Astrocyte (in vitro differentiated cells and primary cell): ENCODE data around the gene GPR173. TPM values are rescaled to one million over a fixed set of nuclear protein-coding genes. Genes with fewer than 3 reads are reported as not detected.

Experiments used
- DNase-seq: peaks from one replicate; pipeline ENCODE4 v3.0.0-alpha.2; 2010; ENCODE audit warnings: low read depth
- FAIRE-seq: peaks from 2 replicates; lab custom pipeline; 2011; peaks lifted over from hg19 to GRCh38; lab: Jason Lieb, UNC
- H2AFZ ChIP-seq: 2 replicates; pipeline ENCODE4 v1.6.0; 2012; ENCODE audit warnings: low read depth, low read length, inconsistent platforms
- H3K27ac ChIP-seq: 2 replicates; pipeline ENCODE4 v1.5.1; 2011; ENCODE audit warnings: low read depth, low read length, inconsistent platforms
- H3K27me3 ChIP-seq: 2 replicates; pipeline ENCODE4 v1.6.0; 2011; ENCODE audit warnings: low read length, inconsistent platforms; ENCODE audit not compliant: insufficient read depth
- H3K36me3 ChIP-seq: 2 replicates; pipeline ENCODE4 v1.5.1; 2011; ENCODE audit warnings: low read length, inconsistent platforms; ENCODE audit not compliant: insufficient read depth
- H3K4me1 ChIP-seq: 2 replicates; pipeline ENCODE4 v1.5.1; 2011; ENCODE audit warnings: low read length, inconsistent platforms; ENCODE audit not compliant: insufficient read depth
- H3K4me2 ChIP-seq: 2 replicates; pipeline ENCODE4 v1.6.0; 2012; ENCODE audit warnings: low read length, inconsistent platforms
- H3K4me3 ChIP-seq: 2 replicates; pipeline ENCODE4 v1.5.1; 2011; ENCODE audit warnings: low read depth, mild to moderate bottlenecking, low read length, inconsistent platforms; ENCODE audit not compliant: insufficient read depth
- H3K79me2 ChIP-seq: 2 replicates; pipeline ENCODE4 v1.6.0; 2012; ENCODE audit warnings: mild to moderate bottlenecking, low read length, inconsistent platforms; ENCODE audit not compliant: insufficient read depth
- H3K9ac ChIP-seq: 2 replicates; pipeline ENCODE4 v1.6.0; 2012; ENCODE audit warnings: mild to moderate bottlenecking, low read length, inconsistent platforms
- H3K9me3 ChIP-seq: 2 replicates; pipeline ENCODE4 v1.5.1; 2012; ENCODE audit warnings: low read depth, mild to moderate bottlenecking, low read length, inconsistent platforms; ENCODE audit not compliant: insufficient read depth
- H4K20me1 ChIP-seq: 2 replicates; pipeline ENCODE4 v1.6.0; 2012; ENCODE audit warnings: low read length, inconsistent platforms; ENCODE audit not compliant: insufficient read depth
- H3K27ac Mint-ChIP-seq: one replicate; pipeline ENCODE4 v1.8.0; 2021; ENCODE audit warnings: mild to moderate bottlenecking, mixed read lengths; ENCODE audit not compliant: unreplicated experiment
- H3K27me3 Mint-ChIP-seq: one replicate; pipeline ENCODE4 v1.8.0; 2021; ENCODE audit warnings: low read depth, mixed read lengths; ENCODE audit not compliant: unreplicated experiment
- H3K36me3 Mint-ChIP-seq: one replicate; pipeline ENCODE4 v1.8.0; 2021; ENCODE audit warnings: low read depth, mixed read lengths; ENCODE audit not compliant: unreplicated experiment
- H3K4me1 Mint-ChIP-seq: one replicate; pipeline ENCODE4 v1.8.0; 2021; ENCODE audit warnings: low read depth, mixed read lengths; ENCODE audit not compliant: unreplicated experiment
- H3K4me3 Mint-ChIP-seq: one replicate; pipeline ENCODE4 v1.8.0; 2021; ENCODE audit warnings: mild to moderate bottlenecking, moderate library complexity, mixed read lengths; ENCODE audit not compliant: unreplicated experiment
- H3K9me3 Mint-ChIP-seq: one replicate; pipeline ENCODE4 v1.8.0; 2021; ENCODE audit warnings: mild to moderate bottlenecking, mixed read lengths; ENCODE audit not compliant: unreplicated experiment
- CTCF ChIP-seq: IDR thresholded peaks from 2 replicates; pipeline ENCODE4 v1.5.1; 2011; ENCODE audit warnings: low read depth, mild to moderate bottlenecking, inconsistent platforms, low read length, moderate library complexity; ENCODE audit not compliant: insufficient read depth
- EZH2 ChIP-seq: IDR thresholded peaks from 2 replicates; pipeline ENCODE4 v1.6.1; 2012; ENCODE audit warnings: mild to moderate bottlenecking, low read length, inconsistent platforms; ENCODE audit not compliant: insufficient read depth
- total RNA-seq: library from RNA; stranded (reverse); gene quantifications from 2 replicates; pipeline ENCODE4 v1.2.1, GENCODE V29; 2021

Gene GPR173
- total RNA-seq, 1 donor from 2014 or later = 8.1 TPM

GRCh38 chrX:53114864-53115549 lies 66.4 kb downstream of the GPR173 start:
- Histone ChIP-seq H3K27me3 (no peaks in the 10 kb centered on the region), H2AFZ (no peak overlapping the region), H3K36me3 (no peaks in the 10 kb centered on the region), H4K20me1 (no peaks in the 10 kb centered on the region), H3K79me2 (no peaks in the 10 kb centered on the region), H3K4me2 (no peak overlapping the region), H3K27ac (no peak overlapping the region), H3K4me1 (peaks cover 7% of the 10 kb centered on the region), H3K9me3 (no peaks in the 10 kb centered on the region), H3K4me3 (no peak overlapping the region), H3K9ac (no peak overlapping the region)
- Mint-ChIP-seq H3K4me3 (no peak overlapping the region), H3K4me1 (peaks cover 7% of the 10 kb centered on the region), H3K36me3 (no peaks in the 10 kb centered on the region), H3K27me3 (no peaks in the 10 kb centered on the region), H3K27ac (no peak overlapping the region), H3K9me3 (no peaks in the 10 kb centered on the region)
- DNase-seq (no peak), FAIRE-seq (no peak)
- no peak for TF ChIP-seq EZH2
- no peak for TF ChIP-seq CTCF

GRCh38 chrX:53115550-53115874 lies 66.9 kb downstream of the GPR173 start:
- Histone ChIP-seq H3K27me3 (no peaks in the 10 kb centered on the region), H3K4me2 (peak overlapping the region; percentile 65), H3K4me3 (no peak overlapping the region), H3K27ac (no peak overlapping the region), H3K79me2 (no peaks in the 10 kb centered on the region), H3K9me3 (no peaks in the 10 kb centered on the region), H2AFZ (no peak overlapping the region), H3K4me1 (peaks cover 7% of the 10 kb centered on the region), H4K20me1 (no peaks in the 10 kb centered on the region), H3K36me3 (no peaks in the 10 kb centered on the region), H3K9ac (peak overlapping the region; percentile 31)
- H3K9me3 Mint-ChIP-seq = no peaks in the 10 kb centered on the region
- no peak for DNase-seq
- peaks cover 7% of the 10 kb centered on the region for H3K4me1 Mint-ChIP-seq
- no peak for FAIRE-seq
- TF ChIP-seq CTCF (no peak), EZH2 (no peak)
- no peaks in the 10 kb centered on the region for H3K27me3 Mint-ChIP-seq
- H3K27ac Mint-ChIP-seq = no peak overlapping the region
- no peak overlapping the region for H3K4me3 Mint-ChIP-seq
- no peaks in the 10 kb centered on the region for H3K36me3 Mint-ChIP-seq

- H3K4me3 Mint-ChIP-seq = no peak overlapping the region
- no peak overlapping the region for H3K27ac Mint-ChIP-seq
- TF ChIP-seq EZH2 = no peak
- TF ChIP-seq CTCF = no peak
- H3K9me3 ChIP-seq = no peaks in the 10 kb centered on the region
- FAIRE-seq (no peak), DNase-seq (peak; percentile 77)
- H3K4me1 Mint-ChIP-seq = peaks cover 7% of the 10 kb centered on the region
- H4K20me1 ChIP-seq = no peaks in the 10 kb centered on the region
- peak overlapping the region; percentile 31 for H3K9ac ChIP-seq
- peak overlapping the region; percentile 65 for H3K4me2 ChIP-seq
- no peaks in the 10 kb centered on the region for H3K27me3 Mint-ChIP-seq
- H3K9me3 Mint-ChIP-seq = no peaks in the 10 kb centered on the region
- no peaks in the 10 kb centered on the region for H3K36me3 ChIP-seq
- no peaks in the 10 kb centered on the region for H3K36me3 Mint-ChIP-seq
- H3K27ac ChIP-seq = no peak overlapping the region
- no peaks in the 10 kb centered on the region for H3K79me2 ChIP-seq
- H3K4me3 ChIP-seq = peak overlapping the region; percentile 23
- no peak overlapping the region for H2AFZ ChIP-seq
- peaks cover 7% of the 10 kb centered on the region for H3K4me1 ChIP-seq
- no peaks in the 10 kb centered on the region for H3K27me3 ChIP-seq
These were observed 67.5 kb downstream of the GPR173 start for GRCh38 chrX:53116101-53116500.
